IMR-90 (cell line): ENCODE data around the gene SLC16A8.

Experiments
- CTCF ChIP-seq: conservative IDR thresholded peaks from 2 replicates; pipeline ENCODE4 v1.5.1; 2012; ENCODE audit warnings: mild to moderate bottlenecking, low read depth, low read length, improper control_type of control experiment
- MAFK ChIP-seq: IDR thresholded peaks from 2 replicates; pipeline ENCODE4 v1.6.1; 2012; ENCODE audit warnings: low read depth, low read length, improper control_type of control experiment
- MXI1 ChIP-seq: IDR thresholded peaks from 2 replicates; pipeline ENCODE4 v1.6.1; 2012; ENCODE audit warnings: low read depth, mild to moderate bottlenecking, low read length, moderate library complexity, borderline replicate concordance
- POLR2A ChIP-seq: IDR thresholded peaks from 2 replicates; pipeline ENCODE4 v1.6.1; 2012; ENCODE audit warnings: mild to moderate bottlenecking, low read depth, low read length
- RCOR1 ChIP-seq: IDR thresholded peaks from 2 replicates; pipeline ENCODE4 v1.6.1; 2012; ENCODE audit warnings: mild to moderate bottlenecking, low read length, improper control_type of control experiment; ENCODE audit not compliant: insufficient replicate concordance

DNA sequence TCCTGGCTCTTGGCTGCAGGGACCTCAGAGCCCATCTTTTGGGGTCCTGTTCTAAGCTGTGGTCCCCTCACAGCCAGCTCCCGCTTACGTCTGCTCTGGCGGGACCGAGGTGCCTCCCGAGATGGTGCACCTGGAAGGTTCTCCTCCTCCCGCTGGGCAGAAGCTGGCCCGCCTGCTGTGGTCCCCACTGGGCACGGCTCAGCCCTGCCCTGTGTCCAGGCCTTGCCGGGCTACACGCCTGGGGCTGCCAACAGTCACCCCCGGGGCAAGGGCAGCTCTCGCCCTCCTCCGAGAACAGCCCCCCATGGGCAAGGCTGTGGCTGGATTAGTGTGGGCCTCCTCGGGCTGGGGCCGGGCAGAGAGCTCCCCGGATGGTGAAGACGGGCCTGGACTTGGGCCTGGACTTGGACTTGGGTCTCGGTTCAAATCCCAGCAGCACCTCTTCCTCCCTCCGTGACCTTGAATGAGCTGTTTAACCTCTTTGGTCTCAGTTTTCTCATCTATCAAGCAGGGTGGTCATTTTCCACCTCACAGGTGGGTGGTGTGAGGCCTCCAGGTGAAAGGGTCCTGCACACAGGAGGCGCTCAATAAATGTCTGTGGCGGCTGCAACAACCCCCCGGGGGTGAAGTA, 25.5 kb upstream of the SLC16A8 start:
- no peak for TF ChIP-seq CTCF
- no peak for TF ChIP-seq MAFK
- TF ChIP-seq POLR2A: no peak
- TF ChIP-seq MXI1: no peak
- no peak for TF ChIP-seq RCOR1
